ENCODE results near the gene NFYA. TPM values are rescaled to one million over a fixed set of nuclear protein-coding genes. Genes with fewer than 3 reads are reported as not detected.

NFYA gene
- total RNA-seq, 6 experiments from 2014 or later: 6.4 to 11.7 (median 7.7) TPM

DNA sequence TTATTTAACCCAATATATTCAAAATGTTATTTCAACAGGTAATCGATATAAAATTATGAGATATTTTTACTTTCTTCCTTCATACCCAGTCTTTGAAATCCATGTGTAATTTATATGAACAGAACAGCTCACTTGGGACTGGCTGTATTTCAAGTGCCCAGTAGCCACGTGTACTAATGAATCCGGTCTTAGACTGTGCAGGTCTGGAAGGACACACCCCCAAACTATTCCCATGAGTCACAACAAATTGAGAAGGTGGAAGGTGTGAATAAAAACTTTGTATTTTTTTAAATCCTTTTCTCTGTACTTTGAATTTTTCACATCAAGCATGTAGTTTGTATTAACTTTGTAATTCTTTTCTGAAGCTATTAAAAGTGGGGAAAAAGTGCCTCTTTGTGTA lies 36.6 kb upstream of the NFYA start:
- no peaks in the 10 kb centered on the region for H3K27me3 ChIP-seq
- DNase-seq: no peak
- H3K4me1 ChIP-seq: peaks cover 0 to 58% (median 18%) of the 10 kb centered on the region in 4 donors
- H3K27ac ChIP-seq: no peak overlapping the region
- peaks cover 0 to 36% (median 2%) of the 10 kb centered on the region in 4 donors for H3K36me3 ChIP-seq
- 44% methylated on average over 3 of the region's 3 CpGs for WGBS (ENCODE audit: insufficient coverage, low coverage, low lambda C conversion rate, missing lambda C conversion rate)
- H3K4me3 ChIP-seq: no peak overlapping the region
- intact Hi-C loops (cut with DNase I): no loop called here
- TF ChIP-seq, protein P1, sequence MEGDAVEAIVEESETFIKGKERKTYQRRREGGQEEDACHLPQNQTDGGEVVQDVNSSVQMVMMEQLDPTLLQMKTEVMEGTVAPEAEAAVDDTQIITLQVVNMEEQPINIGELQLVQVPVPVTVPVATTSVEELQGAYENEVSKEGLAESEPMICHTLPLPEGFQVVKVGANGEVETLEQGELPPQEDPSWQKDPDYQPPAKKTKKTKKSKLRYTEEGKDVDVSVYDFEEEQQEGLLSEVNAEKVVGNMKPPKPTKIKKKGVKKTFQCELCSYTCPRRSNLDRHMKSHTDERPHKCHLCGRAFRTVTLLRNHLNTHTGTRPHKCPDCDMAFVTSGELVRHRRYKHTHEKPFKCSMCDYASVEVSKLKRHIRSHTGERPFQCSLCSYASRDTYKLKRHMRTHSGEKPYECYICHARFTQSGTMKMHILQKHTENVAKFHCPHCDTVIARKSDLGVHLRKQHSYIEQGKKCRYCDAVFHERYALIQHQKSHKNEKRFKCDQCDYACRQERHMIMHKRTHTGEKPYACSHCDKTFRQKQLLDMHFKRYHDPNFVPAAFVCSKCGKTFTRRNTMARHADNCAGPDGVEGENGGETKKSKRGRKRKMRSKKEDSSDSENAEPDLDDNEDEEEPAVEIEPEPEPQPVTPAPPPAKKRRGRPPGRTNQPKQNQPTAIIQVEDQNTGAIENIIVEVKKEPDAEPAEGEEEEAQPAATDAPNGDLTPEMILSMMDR (IDR thresholded peaks at IDR 0.05): no peak
- TF ChIP-seq POLR2A (IDR thresholded peaks at IDR 0.05): no peak
- H3K9me3 ChIP-seq: no peaks in the 10 kb centered on the region
- peak in 2 of 4 donors; percentile 6 to 16 for ATAC-seq

DNA sequence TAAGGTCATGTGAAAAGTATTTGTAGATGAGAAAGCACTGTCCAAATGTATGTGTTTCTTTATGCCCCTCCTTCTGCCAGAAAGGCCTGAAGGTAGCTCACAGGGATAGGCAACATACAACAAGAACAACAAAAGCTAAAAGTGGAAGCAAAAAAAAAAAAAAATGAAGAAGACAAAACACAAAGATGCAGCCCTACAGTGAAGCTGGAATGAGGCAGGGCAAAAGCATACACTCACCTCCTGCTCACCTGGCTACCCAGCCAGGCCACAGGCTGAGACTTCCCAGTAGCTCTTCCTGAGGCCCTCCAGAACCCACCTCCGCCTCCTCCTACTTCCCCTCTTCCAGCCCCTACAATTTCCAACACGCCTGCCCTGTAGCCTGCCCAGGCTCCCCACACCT lies 36.2 kb upstream of the NFYA start:
- Histone ChIP-seq H3K27ac (no peak overlapping the region), H3K4me3 (peak overlapping the region in 1 of 3 donors; percentile 65), H3K4me1 (peaks cover 0 to 62% (median 18%) of the 10 kb centered on the region in 4 donors), H3K9me3 (no peaks in the 10 kb centered on the region), H3K27me3 (no peaks in the 10 kb centered on the region), H3K36me3 (peaks cover 0 to 31% (median 2%) of the 10 kb centered on the region in 4 donors)
- intact Hi-C loops (cut with DNase I): no loop called here
- DNase-seq (no peak), ATAC-seq (no peak)
- 80% methylated on average over 2 of the region's 2 CpGs for WGBS (ENCODE audit: insufficient coverage, low coverage, low lambda C conversion rate, missing lambda C conversion rate)
- TF ChIP-seq POLR2A (IDR thresholded peaks at IDR 0.05): no peak
- TF ChIP-seq, protein P1 (IDR thresholded peaks at IDR 0.05): no peak

DNA sequence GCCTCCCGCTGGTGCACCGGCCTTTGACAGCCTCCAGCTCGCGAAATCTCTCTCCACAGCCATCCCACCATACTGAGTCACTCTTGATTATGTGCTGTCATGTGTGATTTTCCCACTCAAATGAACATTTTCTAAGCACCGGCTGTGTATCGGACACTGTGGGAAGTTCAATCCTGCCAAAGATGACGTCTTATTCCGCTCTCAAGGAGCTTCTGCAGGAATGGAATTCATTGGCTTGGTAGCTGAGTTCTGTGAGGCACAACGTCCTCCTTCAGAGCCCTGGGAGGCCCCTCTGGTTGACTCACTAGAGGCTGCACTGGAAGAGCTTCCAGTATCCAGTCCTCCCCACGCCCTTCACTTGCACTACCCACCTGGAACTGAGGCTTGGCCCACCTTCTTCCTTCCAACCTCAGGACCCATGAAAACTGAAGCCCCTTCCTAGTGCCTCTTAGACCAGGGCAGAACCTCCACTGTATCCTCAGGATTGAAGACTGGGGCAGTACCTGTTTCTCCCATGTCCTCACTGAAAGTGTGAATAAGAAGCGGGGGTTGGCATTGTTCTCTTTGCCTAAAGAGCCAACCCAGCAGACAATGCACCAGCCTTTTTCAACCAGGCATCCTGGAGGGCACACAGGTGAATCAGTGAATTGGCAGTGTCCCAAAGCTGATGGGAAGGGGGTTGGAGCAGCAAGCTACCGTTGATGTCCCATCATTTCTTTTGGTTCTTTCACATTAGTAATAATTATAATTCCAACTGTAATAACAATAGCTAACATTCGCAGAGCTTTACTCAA lies 35.5 kb upstream of the NFYA start:
- Histone ChIP-seq H3K4me1 (peaks cover 0 to 62% (median 18%) of the 10 kb centered on the region in 4 donors), H3K9me3 (no peaks in the 10 kb centered on the region), H3K36me3 (peaks cover 0 to 25% (median 2%) of the 10 kb centered on the region in 4 donors), H3K27me3 (no peaks in the 10 kb centered on the region), H3K27ac (no peak overlapping the region), H3K4me3 (peak overlapping the region in 2 of 3 donors; percentile 65 to 69)
- TF ChIP-seq, protein P1 (IDR thresholded peaks at IDR 0.05): no peak
- TF ChIP-seq POLR2A (IDR thresholded peaks at IDR 0.05): no peak
- intact Hi-C loops (cut with DNase I): no loop called here
- ATAC-seq (no peak), DNase-seq (no peak)
- 84% methylated on average over 11 of the region's 13 CpGs for whole genome bisulfite sequencing (ENCODE audit: insufficient coverage, low coverage, low lambda C conversion rate, missing lambda C conversion rate)

DNA sequence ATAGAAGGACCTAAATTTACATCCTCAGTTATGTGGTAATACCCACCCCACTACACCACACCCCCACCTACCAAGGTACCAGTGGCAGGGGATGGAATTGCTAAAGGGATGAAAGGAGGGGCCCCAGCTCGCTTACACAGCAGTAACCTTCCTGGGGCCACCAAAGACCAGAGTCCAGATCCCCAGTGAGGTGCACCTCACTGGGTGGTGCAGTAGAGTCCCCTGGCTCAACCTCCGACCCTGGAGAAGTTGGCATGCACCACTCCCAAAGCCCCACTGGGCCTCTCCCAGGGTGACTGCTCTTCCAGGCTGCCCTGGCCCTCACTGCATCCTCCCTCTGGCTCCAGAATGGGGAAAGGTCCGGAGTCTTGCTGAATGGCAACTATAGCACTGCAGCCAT lies 34.6 kb upstream of the NFYA start:
- no CpG with 5 or more reads among the region's 3 CpGs for WGBS (ENCODE audit: insufficient coverage, low coverage, low lambda C conversion rate, missing lambda C conversion rate)
- Histone ChIP-seq H3K27ac (no peak overlapping the region), H3K27me3 (no peaks in the 10 kb centered on the region), H3K9me3 (no peaks in the 10 kb centered on the region), H3K4me1 (peaks cover 0 to 62% (median 18%) of the 10 kb centered on the region in 4 donors), H3K36me3 (peaks cover 0 to 16% (median under 1%) of the 10 kb centered on the region in 4 donors), H3K4me3 (peak overlapping the region; percentile 60 to 69 (median 65))
- no peak for ATAC-seq
- intact Hi-C loops (cut with DNase I): no loop called here
- no peak for TF ChIP-seq POLR2A (IDR thresholded peaks at IDR 0.05)
- TF ChIP-seq, protein P1 (IDR thresholded peaks at IDR 0.05): no peak
- no peak for DNase-seq

All from right lobe of liver (tissue), 6 donors.